Measurements from ENCODE around the gene RTP5.
"Not testable (repeated sequence)": the region's sequence is repeated elsewhere in the genome, so short reads cannot be mapped to it uniquely, and the experiment has no call there.

GRCh38 chr2:241906378-241906770 lies 36.8 kb downstream of the RTP5 start:
- TF ChIP-seq, protein P1, sequence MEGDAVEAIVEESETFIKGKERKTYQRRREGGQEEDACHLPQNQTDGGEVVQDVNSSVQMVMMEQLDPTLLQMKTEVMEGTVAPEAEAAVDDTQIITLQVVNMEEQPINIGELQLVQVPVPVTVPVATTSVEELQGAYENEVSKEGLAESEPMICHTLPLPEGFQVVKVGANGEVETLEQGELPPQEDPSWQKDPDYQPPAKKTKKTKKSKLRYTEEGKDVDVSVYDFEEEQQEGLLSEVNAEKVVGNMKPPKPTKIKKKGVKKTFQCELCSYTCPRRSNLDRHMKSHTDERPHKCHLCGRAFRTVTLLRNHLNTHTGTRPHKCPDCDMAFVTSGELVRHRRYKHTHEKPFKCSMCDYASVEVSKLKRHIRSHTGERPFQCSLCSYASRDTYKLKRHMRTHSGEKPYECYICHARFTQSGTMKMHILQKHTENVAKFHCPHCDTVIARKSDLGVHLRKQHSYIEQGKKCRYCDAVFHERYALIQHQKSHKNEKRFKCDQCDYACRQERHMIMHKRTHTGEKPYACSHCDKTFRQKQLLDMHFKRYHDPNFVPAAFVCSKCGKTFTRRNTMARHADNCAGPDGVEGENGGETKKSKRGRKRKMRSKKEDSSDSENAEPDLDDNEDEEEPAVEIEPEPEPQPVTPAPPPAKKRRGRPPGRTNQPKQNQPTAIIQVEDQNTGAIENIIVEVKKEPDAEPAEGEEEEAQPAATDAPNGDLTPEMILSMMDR (IDR thresholded peaks at IDR 0.05) = not testable (repeated sequence)
- not testable (repeated sequence) for TF ChIP-seq EZH2 (IDR thresholded peaks at IDR 0.05; ENCODE audit: borderline replicate concordance, insufficient read depth, low read depth, low read length, poor library complexity, severe bottlenecking)

Data from B cell (primary cell).